Muscle of leg (tissue), 11 donors: Measurements from ENCODE around the gene TMIGD1. TPM values are rescaled to one million over a fixed set of nuclear protein-coding genes. Genes with fewer than 3 reads are reported as not detected.

Experiments used
- DNase-seq: peaks from one replicate; pipeline ENCODE4 v3.0.0; 2013
- H3K27ac ChIP-seq: one replicate; pipeline ENCODE4 v1.5.1; 2013; ENCODE audit warnings: mild to moderate bottlenecking, low read length, control low read depth
- H3K27me3 ChIP-seq: one replicate; pipeline ENCODE4 v1.6.1; 2013; ENCODE audit warnings: low read length; ENCODE audit not compliant: control insufficient read depth, insufficient read depth
- H3K36me3 ChIP-seq: one replicate; pipeline ENCODE4 v1.6.1; 2013; ENCODE audit warnings: low read length; ENCODE audit not compliant: control insufficient read depth, insufficient read depth
- H3K4me1 ChIP-seq: one replicate; pipeline ENCODE4 v1.6.1; 2013; ENCODE audit warnings: low read length; ENCODE audit not compliant: control insufficient read depth, insufficient read depth
- H3K4me3 ChIP-seq: one replicate; pipeline ENCODE4 v1.5.1; 2013; ENCODE audit warnings: low read length, control low read depth
- H3K9me3 ChIP-seq: replicated peaks from 2 replicates; pipeline ENCODE4 v1.6.1; 2013; ENCODE audit warnings: low read depth, low read length; ENCODE audit not compliant: control insufficient read depth
- WGBS: methylation state at CpG from one replicate; pipeline ENCODE4 v1.1.5; 2013; ENCODE audit warnings: missing lambda C conversion rate; ENCODE audit not compliant: insufficient coverage; 5-methylcytosine and 5-hydroxymethylcytosine counted together
- polyA plus RNA-seq, 8 donors: library from polyadenylated mRNA; unstranded; fragments of 120-200 nt; gene quantifications; one replicate each; pipeline versions ENCODE4 v1.2.1 to v1.2.3, GENCODE V29; 2013; ENCODE audit warnings: inconsistent platforms in 1 of 8, low replicate concordance in 1 of 8; ENCODE audit not compliant: insufficient read length in 8 of 8, insufficient read depth in 1 of 8
- total RNA-seq: library from RNA; stranded (reverse); fragments of 120-200 nt; gene quantifications from one replicate; pipeline ENCODE4 v1.2.4, GENCODE V29; 2013

TMIGD1 gene
- total and polyA plus RNA-seq, 9 donors = 0.41 to 0.56 TPM; not detected in 7

DNA sequence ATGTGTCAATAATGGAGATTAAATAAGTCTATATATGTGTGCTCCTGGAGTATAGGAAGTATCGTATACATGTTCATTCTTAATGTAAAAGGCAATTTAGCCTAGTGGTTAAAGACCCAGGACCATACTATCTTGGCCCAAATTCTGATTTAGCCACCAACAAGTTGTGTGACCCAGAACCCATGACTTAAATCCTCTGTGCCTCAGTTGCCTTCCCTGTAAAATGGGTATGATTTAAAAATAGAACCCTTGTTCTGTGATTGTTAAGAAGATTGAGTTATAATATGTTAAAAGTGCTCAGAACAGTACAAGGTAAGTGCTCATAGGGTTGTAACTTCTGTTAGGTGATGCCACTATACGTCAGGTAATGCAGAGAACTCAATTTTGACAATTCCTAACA is 23.3 kb downstream of the TMIGD1 start:
- H3K36me3 ChIP-seq = no peaks in the 10 kb centered on the region

DNA sequence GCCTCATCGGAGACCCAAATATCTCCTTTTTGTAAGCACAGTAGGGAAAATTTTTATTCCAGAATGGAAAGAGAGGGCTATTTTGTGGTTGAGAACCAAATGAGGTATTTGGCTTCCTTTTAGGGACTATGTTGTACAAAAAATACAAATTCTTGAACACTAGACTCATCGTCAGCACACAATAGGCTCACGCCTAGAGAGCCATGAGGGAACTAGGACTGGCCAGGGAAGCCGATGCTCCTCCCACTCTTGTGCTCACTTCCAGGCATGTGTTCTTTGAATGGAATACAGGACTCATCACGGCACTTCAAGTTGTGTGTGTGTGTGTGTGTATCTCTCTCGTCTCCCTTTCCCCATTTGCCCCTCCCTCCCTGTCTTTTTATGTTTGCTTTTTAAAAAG is 24.3 kb downstream of the TMIGD1 start:
- no peak overlapping the region for H3K27ac ChIP-seq
- DNase-seq = no peak
- no peaks in the 10 kb centered on the region for H3K9me3 ChIP-seq
- no CpG with 5 or more reads among the region's 6 CpGs for WGBS
- no peak overlapping the region for H3K4me3 ChIP-seq
- H3K36me3 ChIP-seq = no peaks in the 10 kb centered on the region
- H3K4me1 ChIP-seq = no peaks in the 10 kb centered on the region
- H3K27me3 ChIP-seq = peaks cover 3% of the 10 kb centered on the region

More for the DNA sequence above, 23.3 kb downstream of the TMIGD1 start:
- H3K4me1 ChIP-seq = no peaks in the 10 kb centered on the region
- H3K27ac ChIP-seq = no peak overlapping the region
- H3K4me3 ChIP-seq = no peak overlapping the region
- WGBS = no CpG with 5 or more reads among the region's 2 CpGs
- DNase-seq = no peak
- H3K9me3 ChIP-seq = no peaks in the 10 kb centered on the region
- H3K27me3 ChIP-seq = peaks cover 3% of the 10 kb centered on the region

DNA sequence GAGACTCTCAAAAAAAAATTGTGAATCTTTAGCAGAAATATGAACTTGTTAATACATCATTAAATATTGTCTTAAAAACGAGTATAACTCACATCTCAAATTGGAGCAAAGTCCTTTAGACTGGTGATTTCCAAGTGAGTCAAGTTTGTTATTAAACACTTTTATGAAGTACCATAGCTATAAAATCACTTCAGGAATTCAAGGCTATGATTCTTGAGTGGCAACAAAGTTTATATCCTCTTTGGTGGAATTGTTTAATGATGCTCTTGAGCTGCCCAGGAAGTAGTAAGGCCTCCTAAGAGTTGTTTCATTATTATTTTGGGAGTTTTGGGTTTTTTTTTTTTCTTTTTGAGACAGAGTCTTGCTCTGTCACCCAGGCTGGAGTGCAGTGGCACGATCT is 25.5 kb downstream of the TMIGD1 start:
- Histone ChIP-seq H3K27me3 (peaks cover 3% of the 10 kb centered on the region), H3K4me1 (no peaks in the 10 kb centered on the region), H3K4me3 (no peak overlapping the region), H3K27ac (no peak overlapping the region), H3K9me3 (no peaks in the 10 kb centered on the region), H3K36me3 (no peaks in the 10 kb centered on the region)
- no CpG with 5 or more reads among the region's 2 CpGs for WGBS
- DNase-seq = no peak

DNA sequence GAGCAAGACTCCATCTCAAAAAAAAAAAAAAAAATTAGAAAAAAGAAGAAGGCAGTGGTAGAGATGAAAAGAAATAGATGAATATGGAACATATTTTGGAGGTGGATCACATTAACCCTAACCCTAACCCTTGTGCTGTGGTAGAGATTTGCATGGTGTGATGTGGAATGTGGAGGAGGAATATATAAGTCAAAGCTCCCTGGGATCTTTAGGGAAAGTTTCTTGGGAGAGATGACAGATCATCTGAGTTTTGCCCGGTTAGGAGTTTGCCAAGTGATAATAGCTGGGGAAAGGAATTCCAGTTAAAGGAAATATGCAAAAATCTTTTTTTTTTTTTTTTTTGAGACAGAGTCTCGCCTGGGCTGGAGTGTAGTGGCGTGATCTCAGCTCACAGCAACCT is 29.1 kb downstream of the TMIGD1 start:
- no CpG with 5 or more reads among the region's 3 CpGs for WGBS
- Histone ChIP-seq H3K27ac (no peak overlapping the region), H3K9me3 (no peaks in the 10 kb centered on the region), H3K36me3 (no peaks in the 10 kb centered on the region), H3K4me3 (no peak overlapping the region), H3K4me1 (no peaks in the 10 kb centered on the region), H3K27me3 (peaks cover 3% of the 10 kb centered on the region)
- no peak for DNase-seq

DNA sequence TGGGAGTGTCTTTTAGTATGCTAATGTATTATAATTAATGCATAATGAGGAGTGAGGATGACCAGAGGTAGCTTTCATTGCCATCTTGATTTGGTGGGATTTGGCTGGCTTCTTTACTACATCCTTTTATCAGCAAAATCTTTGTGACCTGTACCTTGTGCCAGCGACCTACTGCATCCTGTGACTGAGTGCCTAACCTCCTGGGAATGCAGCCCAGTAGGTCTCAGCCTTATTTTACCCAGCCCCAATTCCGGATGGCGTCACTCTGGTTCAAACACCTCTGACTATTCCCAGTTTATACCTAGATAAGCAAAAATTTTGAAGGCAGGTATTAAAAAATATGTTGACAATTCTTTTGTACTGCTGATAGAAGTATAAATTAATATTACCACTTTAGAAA is 31.6 kb downstream of the TMIGD1 start:
- Histone ChIP-seq H3K9me3 (no peaks in the 10 kb centered on the region), H3K4me1 (no peaks in the 10 kb centered on the region), H3K27ac (no peak overlapping the region), H3K36me3 (no peaks in the 10 kb centered on the region), H3K27me3 (no peaks in the 10 kb centered on the region), H3K4me3 (no peak overlapping the region)
- DNase-seq = no peak
- no CpG with 5 or more reads among the region's 3 CpGs for WGBS

DNA sequence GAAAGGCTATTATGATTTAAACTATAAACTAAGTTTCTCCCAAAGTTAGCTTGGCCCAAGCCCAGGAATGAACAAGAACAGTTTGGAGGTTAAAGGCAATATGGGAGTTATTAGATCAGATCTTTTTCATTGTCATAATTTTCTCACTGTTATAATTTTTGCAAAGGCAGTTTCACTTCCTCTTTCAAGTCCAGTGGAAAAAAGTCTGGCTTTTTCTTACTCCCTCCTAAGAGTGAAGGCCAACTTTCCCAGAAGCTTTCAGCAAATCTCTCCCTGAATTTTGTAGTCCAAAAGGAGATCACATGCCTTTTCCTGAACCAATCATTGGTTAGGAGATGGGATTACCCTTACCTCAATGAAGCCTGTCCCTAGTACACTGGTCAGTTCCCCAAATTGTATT is 33.0 kb downstream of the TMIGD1 start:
- no peaks in the 10 kb centered on the region for H3K36me3 ChIP-seq
- DNase-seq = peak; percentile 29
- H3K4me3 ChIP-seq = no peak overlapping the region
- H3K4me1 ChIP-seq = no peaks in the 10 kb centered on the region
- H3K27me3 ChIP-seq = no peaks in the 10 kb centered on the region
- H3K27ac ChIP-seq = no peak overlapping the region
- no peaks in the 10 kb centered on the region for H3K9me3 ChIP-seq

DNA sequence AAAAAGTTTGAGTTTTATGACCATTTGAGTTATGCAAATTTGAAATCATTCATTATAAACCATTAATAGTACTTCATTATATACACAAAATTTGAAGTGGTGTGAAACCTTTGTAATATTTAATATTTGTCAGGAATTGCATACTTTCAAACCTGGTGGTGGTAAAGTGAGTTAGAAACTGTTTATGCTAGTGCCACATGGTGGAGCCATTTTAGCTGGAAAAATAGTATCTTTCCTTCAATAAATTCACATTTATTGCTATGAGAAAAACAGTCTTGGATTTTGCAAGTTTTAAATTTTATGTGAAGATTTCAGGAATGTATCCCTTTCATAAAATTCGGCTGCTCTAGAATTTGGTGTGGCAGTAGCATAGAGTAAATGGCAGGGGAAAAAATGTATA is 34.9 kb downstream of the TMIGD1 start:
- H3K9me3 ChIP-seq = no peaks in the 10 kb centered on the region
- no peaks in the 10 kb centered on the region for H3K36me3 ChIP-seq
- no peak for DNase-seq
- H3K27ac ChIP-seq = no peak overlapping the region
- no peak overlapping the region for H3K4me3 ChIP-seq
- WGBS = no CpG with 5 or more reads among the region's 1 CpG
- H3K27me3 ChIP-seq = no peaks in the 10 kb centered on the region
- no peaks in the 10 kb centered on the region for H3K4me1 ChIP-seq

DNA sequence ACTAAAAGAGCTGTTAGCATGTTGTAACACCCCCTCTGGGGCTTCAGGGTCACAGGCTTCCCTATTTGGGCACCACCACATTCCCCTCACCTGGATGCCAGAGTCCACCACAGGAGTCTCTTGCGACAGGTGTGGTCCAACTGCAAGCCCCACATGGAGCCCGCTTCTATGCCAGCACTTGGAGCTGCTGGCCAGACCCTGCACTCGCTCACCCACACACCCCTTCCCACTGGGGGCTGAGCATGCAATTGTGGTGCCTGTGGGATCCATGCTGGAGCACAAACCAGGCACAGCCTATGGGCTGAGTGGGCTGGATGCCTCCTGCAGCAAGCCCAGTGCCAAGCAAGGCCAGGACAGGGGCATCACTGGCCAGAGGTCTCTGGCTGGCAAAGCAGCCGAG is 36.1 kb downstream of the TMIGD1 start:
- no peak for DNase-seq
- 92% methylated on average over 2 of the region's 4 CpGs for WGBS
- Histone ChIP-seq H3K36me3 (no peaks in the 10 kb centered on the region), H3K9me3 (no peaks in the 10 kb centered on the region), H3K27ac (no peak overlapping the region), H3K27me3 (no peaks in the 10 kb centered on the region), H3K4me3 (no peak overlapping the region), H3K4me1 (no peaks in the 10 kb centered on the region)

DNA sequence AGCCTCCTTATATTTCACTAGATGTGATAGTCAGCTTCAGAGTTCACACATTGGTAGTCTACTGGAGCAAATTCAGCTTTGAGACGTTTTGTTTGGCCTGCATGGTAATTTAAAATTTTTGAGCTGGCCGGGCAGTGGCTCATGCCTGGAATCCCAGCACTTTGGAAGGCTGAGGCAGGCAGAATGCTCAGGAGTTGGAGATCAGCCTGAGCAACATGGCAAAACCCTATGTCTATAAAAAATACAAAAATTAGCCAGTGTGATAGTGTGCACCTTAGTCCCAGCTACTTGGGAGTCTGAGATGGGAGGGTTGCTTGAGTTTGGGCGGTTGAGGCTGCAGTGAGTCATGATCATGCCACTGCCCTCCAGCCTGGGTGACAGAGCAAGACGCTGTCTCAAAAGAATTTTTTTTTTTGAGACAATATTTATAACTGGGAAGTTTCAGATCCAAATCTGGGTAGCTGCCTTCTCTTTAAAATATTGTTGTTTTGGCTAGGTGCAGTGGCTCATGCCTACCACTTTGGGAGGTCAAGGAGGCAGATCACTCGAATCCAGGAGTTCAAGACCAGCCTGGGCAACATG is 37.3 kb downstream of the TMIGD1 start:
- Histone ChIP-seq H3K36me3 (no peaks in the 10 kb centered on the region), H3K27me3 (no peaks in the 10 kb centered on the region), H3K27ac (no peak overlapping the region), H3K4me1 (peaks cover 4% of the 10 kb centered on the region), H3K9me3 (no peaks in the 10 kb centered on the region), H3K4me3 (no peak overlapping the region)
- WGBS = 67% methylated on average over 4 of the region's 5 CpGs
- no peak for DNase-seq

DNA sequence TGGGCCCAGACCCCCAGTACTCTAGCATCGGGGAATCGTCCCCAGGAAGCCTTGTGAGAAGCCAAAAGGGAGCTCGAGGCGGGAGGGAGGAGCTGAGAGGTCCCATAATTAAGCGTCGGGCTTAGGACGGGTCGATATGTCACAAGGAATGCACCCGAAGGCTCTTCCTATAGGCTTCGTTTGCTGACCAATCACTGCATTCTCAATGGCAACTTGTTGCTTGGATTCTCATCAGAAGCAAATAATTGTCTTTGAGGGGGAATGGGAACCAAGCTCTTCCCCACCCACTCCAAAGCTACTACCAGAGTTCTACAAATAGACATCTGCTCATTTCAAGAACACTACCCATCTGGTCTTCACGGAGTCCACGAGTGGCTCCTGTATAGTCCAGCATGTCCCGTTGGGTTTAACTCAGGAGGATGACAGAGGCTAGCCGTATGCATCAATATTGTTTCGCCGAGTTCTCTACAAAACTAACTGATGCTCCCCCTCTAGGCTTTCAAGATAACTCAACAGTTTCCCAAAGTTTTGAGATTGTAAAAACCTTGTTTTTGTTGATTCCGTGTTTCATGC is 41.5 kb downstream of the TMIGD1 start:
- DNase-seq = peak; percentile 72
- WGBS = 12% methylated on average over 6 of the region's 17 CpGs
- H3K4me3 ChIP-seq = peak overlapping the region; percentile 96
- peaks cover 10% of the 10 kb centered on the region for H3K4me1 ChIP-seq
- no peaks in the 10 kb centered on the region for H3K27me3 ChIP-seq
- H3K9me3 ChIP-seq = no peaks in the 10 kb centered on the region
- peaks cover 9% of the 10 kb centered on the region for H3K36me3 ChIP-seq
- peak overlapping the region; percentile 85 for H3K27ac ChIP-seq
